KMS-11 (cell line): ENCODE results near the gene MICAL3.

Source experiments
- H2AFZ ChIP-seq: fragments of 200-600 bp; sonication (generic); 2 replicates; pipeline ENCODE4 v1.6.1; 2016; ENCODE audit warnings: antibody characterized with exemption, mixed run types, low read depth
- H3K27ac ChIP-seq: fragments of 200-600 bp; sonication (generic); 2 replicates; pipeline ENCODE4 v1.6.1; 2016; ENCODE audit warnings: mild to moderate bottlenecking, mixed run types
- H3K27me3 ChIP-seq: fragments of 200-600 bp; sonication (generic); 2 replicates; pipeline ENCODE4 v1.6.1; 2017; ENCODE audit warnings: mild to moderate bottlenecking, low read depth, mixed run types, moderate library complexity; ENCODE audit not compliant: insufficient read depth
- H3K36me3 ChIP-seq: fragments of 200-600 bp; sonication (generic); 2 replicates; pipeline ENCODE4 v1.6.1; 2017; ENCODE audit warnings: mild to moderate bottlenecking, mixed run types; ENCODE audit not compliant: insufficient read depth
- H3K4me1 ChIP-seq: fragments of 200-600 bp; sonication (generic); 2 replicates; pipeline ENCODE4 v1.6.1; 2016; ENCODE audit warnings: mild to moderate bottlenecking, low read depth, mixed run types; ENCODE audit not compliant: poor library complexity, severe bottlenecking
- H3K4me2 ChIP-seq: fragments of 200-600 bp; sonication (generic); 2 replicates; pipeline ENCODE4 v1.7.0; 2016; ENCODE audit warnings: mild to moderate bottlenecking, mixed run types
- H3K4me3 ChIP-seq: fragments of 200-600 bp; sonication (generic); IDR thresholded peaks from 2 replicates; pipeline ENCODE4 v1.6.1; 2017; ENCODE audit warnings: low read depth, low read length, mixed read lengths; ENCODE audit not compliant: insufficient read depth
- H3K79me2 ChIP-seq: fragments of 200-600 bp; sonication (generic); 2 replicates; pipeline ENCODE4 v1.6.1; 2016; ENCODE audit warnings: low read depth, mixed run types; ENCODE audit not compliant: insufficient read depth
- H3K9ac ChIP-seq: fragments of 200-600 bp; sonication (generic); 2 replicates; pipeline ENCODE4 v1.6.1; 2016; ENCODE audit warnings: mild to moderate bottlenecking, mixed run types
- H4K20me1 ChIP-seq: fragments of 200-600 bp; sonication (generic); 2 replicates; pipeline ENCODE4 v1.6.1; 2016; ENCODE audit warnings: mild to moderate bottlenecking, mixed run types; ENCODE audit not compliant: insufficient read depth
- CTCF ChIP-seq: fragments of 200-600 bp; sonication (generic); conservative IDR thresholded peaks from 2 replicates; pipeline ENCODE4 v1.6.1; 2017; ENCODE audit warnings: low read depth, mild to moderate bottlenecking, antibody characterized with exemption, low read length, moderate library complexity, mixed read lengths

The MICAL3 gene

GRCh38 chr22:17955590-17956379 lies 68.6 kb downstream of the MICAL3 start:
- Histone ChIP-seq H3K79me2 (peaks cover 65% of the 10 kb centered on the region), H3K4me2 (no peak overlapping the region), H3K9ac (no peak overlapping the region), H3K27me3 (no peaks in the 10 kb centered on the region), H2AFZ (no peak overlapping the region), H3K27ac (no peak overlapping the region), H3K4me3 (no peak overlapping the region), H3K36me3 (no peaks in the 10 kb centered on the region), H4K20me1 (no peaks in the 10 kb centered on the region), H3K4me1 (no peaks in the 10 kb centered on the region)
- TF ChIP-seq CTCF: no peak

- no peaks in the 10 kb centered on the region for H4K20me1 ChIP-seq
- H3K27me3 ChIP-seq: no peaks in the 10 kb centered on the region
- no peaks in the 10 kb centered on the region for H3K4me1 ChIP-seq
- H3K79me2 ChIP-seq: peaks cover 64% of the 10 kb centered on the region
- no peak overlapping the region for H3K4me3 ChIP-seq
- no peak overlapping the region for H3K9ac ChIP-seq
- no peak overlapping the region for H3K4me2 ChIP-seq
- TF ChIP-seq CTCF: no peak
- no peak overlapping the region for H2AFZ ChIP-seq
- no peak overlapping the region for H3K27ac ChIP-seq
- no peaks in the 10 kb centered on the region for H3K36me3 ChIP-seq
Measured at GRCh38 chr22:17954860-17955587, 69.3 kb downstream of the MICAL3 start.

- Histone ChIP-seq H3K27ac (no peak overlapping the region), H3K36me3 (no peaks in the 10 kb centered on the region), H3K4me3 (no peak overlapping the region), H3K4me2 (no peak overlapping the region), H3K4me1 (no peaks in the 10 kb centered on the region), H3K27me3 (no peaks in the 10 kb centered on the region), H4K20me1 (no peaks in the 10 kb centered on the region), H2AFZ (no peak overlapping the region), H3K9ac (no peak overlapping the region), H3K79me2 (peaks cover 62% of the 10 kb centered on the region)
- no peak for TF ChIP-seq CTCF
Measured at GRCh38 chr22:17954200-17954859, 70.0 kb downstream of the MICAL3 start.

DNA sequence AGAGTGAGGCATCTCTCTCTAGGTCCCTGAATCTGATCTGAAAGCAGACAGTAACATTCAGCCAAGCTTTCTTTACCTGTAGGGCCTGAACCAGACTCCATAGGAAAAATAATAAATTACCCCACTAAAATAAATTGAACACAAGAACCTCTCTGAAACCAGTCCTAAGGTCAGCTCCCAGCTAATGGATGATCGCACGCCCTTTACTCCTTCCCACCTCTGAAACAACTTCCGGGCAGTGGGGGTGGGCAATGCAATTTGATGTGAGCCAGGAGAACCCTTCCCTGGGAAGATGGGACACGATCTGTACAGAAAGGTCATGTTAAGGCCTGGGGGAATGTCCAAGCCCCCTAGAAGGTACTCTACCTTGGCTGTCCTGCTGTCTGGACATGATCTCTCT lies 71.2 kb downstream of the MICAL3 start:
- Histone ChIP-seq H3K4me1 (no peaks in the 10 kb centered on the region), H3K27ac (no peak overlapping the region), H4K20me1 (no peaks in the 10 kb centered on the region), H3K9ac (no peak overlapping the region), H3K36me3 (no peaks in the 10 kb centered on the region), H3K4me3 (no peak overlapping the region), H3K79me2 (peaks cover 65% of the 10 kb centered on the region), H3K4me2 (no peak overlapping the region), H2AFZ (no peak overlapping the region), H3K27me3 (no peaks in the 10 kb centered on the region)
- TF ChIP-seq CTCF: no peak
